ENCODE measurements around the gene HDHD2.
A peak's percentile ranks its signal among the peaks of the same experiment; 100 is the strongest.
"Not testable (repeated sequence)": the region's sequence is repeated elsewhere in the genome, so short reads cannot be mapped to it uniquely, and the experiment has no call there.

HDHD2 gene

GRCh38 chr18:47150029-47150823 is at the start of gene HDHD2:
HDHD2 (minus strand) TSS chr18:47150500; CDS start chr18:47136439, 14,061 bp downstream.
- Histone ChIP-seq H3K4me1 (ENCODE audit: control insufficient read depth, low read depth, low read length) (peaks cover 13% of the 10 kb centered on the region), H3K36me3 (ENCODE audit: control insufficient read depth, low read depth, low read length) (peaks cover 12% of the 10 kb centered on the region), H3K27ac (ENCODE audit: low read length) (peak within 1 kb of the TSS; percentile 55), H3K9me3 (ENCODE audit: control insufficient read depth, low read depth, low read length) (no peaks in the 10 kb centered on the region), H3K27me3 (ENCODE audit: control insufficient read depth, insufficient read depth, low read length) (no peaks in the 10 kb centered on the region), H3K4me3 (ENCODE audit: low read length) (peak within 1 kb of the TSS; percentile 96), H3K9ac (ENCODE audit: low read length) (peak within 1 kb of the TSS; percentile 80)

GRCh38 chr18:47195961-47196360 is 45.7 kb upstream of the HDHD2 start:
- not testable (repeated sequence) for H3K27ac ChIP-seq (ENCODE audit: low read length); H3K4me1 ChIP-seq (ENCODE audit: control insufficient read depth, low read depth, low read length)

GRCh38 chr18:47191961-47192360 is 41.7 kb upstream of the HDHD2 start:
- no peak overlapping the region for H3K4me3 ChIP-seq (ENCODE audit: low read length)
- H3K36me3 ChIP-seq (ENCODE audit: control insufficient read depth, low read depth, low read length): no peaks in the 10 kb centered on the region
- H3K9me3 ChIP-seq (ENCODE audit: control insufficient read depth, low read depth, low read length): no peaks in the 10 kb centered on the region
- no peak overlapping the region for H3K9ac ChIP-seq (ENCODE audit: low read length)
- no peak overlapping the region for H3K27ac ChIP-seq (ENCODE audit: low read length)
- no peaks in the 10 kb centered on the region for H3K27me3 ChIP-seq (ENCODE audit: control insufficient read depth, insufficient read depth, low read length)
- H3K4me1 ChIP-seq (ENCODE audit: control insufficient read depth, low read depth, low read length): no peaks in the 10 kb centered on the region

More at GRCh38 chr18:47195961-47196360, 45.7 kb upstream of the HDHD2 start:
- H3K36me3 ChIP-seq (ENCODE audit: control insufficient read depth, low read depth, low read length); H3K9me3 ChIP-seq (ENCODE audit: control insufficient read depth, low read depth, low read length); H3K4me3 ChIP-seq (ENCODE audit: low read length); H3K9ac ChIP-seq (ENCODE audit: low read length); H3K27me3 ChIP-seq (ENCODE audit: control insufficient read depth, insufficient read depth, low read length): not testable (repeated sequence)

- no peak overlapping the region for H3K27ac ChIP-seq (ENCODE audit: low read length)
- no peaks in the 10 kb centered on the region for H3K36me3 ChIP-seq (ENCODE audit: control insufficient read depth, low read depth, low read length)
- peaks cover 7% of the 10 kb centered on the region for H3K9me3 ChIP-seq (ENCODE audit: control insufficient read depth, low read depth, low read length)
- H3K4me3 ChIP-seq (ENCODE audit: low read length): no peak overlapping the region
- H3K27me3 ChIP-seq (ENCODE audit: control insufficient read depth, insufficient read depth, low read length): no peaks in the 10 kb centered on the region
- no peaks in the 10 kb centered on the region for H3K4me1 ChIP-seq (ENCODE audit: control insufficient read depth, low read depth, low read length)
- H3K9ac ChIP-seq (ENCODE audit: low read length): no peak overlapping the region
These were observed 37.4 kb upstream of the HDHD2 start for GRCh38 chr18:47187721-47188120.

GRCh38 chr18:47184419-47185050 is 34.2 kb upstream of the HDHD2 start:
- H3K4me3 ChIP-seq (ENCODE audit: low read length): no peak overlapping the region
- no peak overlapping the region for H3K27ac ChIP-seq (ENCODE audit: low read length)
- H3K9ac ChIP-seq (ENCODE audit: low read length): no peak overlapping the region
- peaks cover 7% of the 10 kb centered on the region for H3K9me3 ChIP-seq (ENCODE audit: control insufficient read depth, low read depth, low read length)
- no peaks in the 10 kb centered on the region for H3K4me1 ChIP-seq (ENCODE audit: control insufficient read depth, low read depth, low read length)
- no peaks in the 10 kb centered on the region for H3K27me3 ChIP-seq (ENCODE audit: control insufficient read depth, insufficient read depth, low read length)
- H3K36me3 ChIP-seq (ENCODE audit: control insufficient read depth, low read depth, low read length): no peaks in the 10 kb centered on the region

- not testable (repeated sequence) for H3K27me3 ChIP-seq (ENCODE audit: control insufficient read depth, insufficient read depth, low read length); H3K36me3 ChIP-seq (ENCODE audit: control insufficient read depth, low read depth, low read length); H3K4me1 ChIP-seq (ENCODE audit: control insufficient read depth, low read depth, low read length); H3K4me3 ChIP-seq (ENCODE audit: low read length); H3K9ac ChIP-seq (ENCODE audit: low read length); H3K9me3 ChIP-seq (ENCODE audit: control insufficient read depth, low read depth, low read length); H3K27ac ChIP-seq (ENCODE audit: low read length)
These were observed 31.9 kb upstream of the HDHD2 start for GRCh38 chr18:47182156-47182555.

GRCh38 chr18:47180765-47181164 is 30.5 kb upstream of the HDHD2 start:
- Histone ChIP-seq H3K27me3 (ENCODE audit: control insufficient read depth, insufficient read depth, low read length) (no peaks in the 10 kb centered on the region), H3K4me1 (ENCODE audit: control insufficient read depth, low read depth, low read length) (no peaks in the 10 kb centered on the region), H3K4me3 (ENCODE audit: low read length) (no peak overlapping the region), H3K27ac (ENCODE audit: low read length) (no peak overlapping the region), H3K9ac (ENCODE audit: low read length) (no peak overlapping the region), H3K36me3 (ENCODE audit: control insufficient read depth, low read depth, low read length) (no peaks in the 10 kb centered on the region), H3K9me3 (ENCODE audit: control insufficient read depth, low read depth, low read length) (peaks cover 7% of the 10 kb centered on the region)

GRCh38 chr18:47179520-47179919 is 29.2 kb upstream of the HDHD2 start:
- Histone ChIP-seq H3K36me3 (ENCODE audit: control insufficient read depth, low read depth, low read length) (no peaks in the 10 kb centered on the region), H3K9me3 (ENCODE audit: control insufficient read depth, low read depth, low read length) (no peaks in the 10 kb centered on the region), H3K9ac (ENCODE audit: low read length) (no peak overlapping the region), H3K4me1 (ENCODE audit: control insufficient read depth, low read depth, low read length) (peaks cover 7% of the 10 kb centered on the region), H3K27me3 (ENCODE audit: control insufficient read depth, insufficient read depth, low read length) (no peaks in the 10 kb centered on the region), H3K27ac (ENCODE audit: low read length) (no peak overlapping the region), H3K4me3 (ENCODE audit: low read length) (no peak overlapping the region)

GRCh38 chr18:47175898-47176575 is 25.7 kb upstream of the HDHD2 start, which contains the start of gene IER3IP1:
IER3IP1 (minus strand) TSS chr18:47176364; CDS start chr18:47176277, 87 bp downstream.
- peak within 1 kb of the TSS; percentile 6 for H3K27ac ChIP-seq (ENCODE audit: low read length)
- peak within 1 kb of the TSS; percentile 84 for H3K9ac ChIP-seq (ENCODE audit: low read length)
- no peaks in the 10 kb centered on the region for H3K27me3 ChIP-seq (ENCODE audit: control insufficient read depth, insufficient read depth, low read length)
- H3K9me3 ChIP-seq (ENCODE audit: control insufficient read depth, low read depth, low read length): no peaks in the 10 kb centered on the region
- peak within 1 kb of the TSS; percentile 90 for H3K4me3 ChIP-seq (ENCODE audit: low read length)
- peaks cover 7% of the 10 kb centered on the region for H3K4me1 ChIP-seq (ENCODE audit: control insufficient read depth, low read depth, low read length)
- no peaks in the 10 kb centered on the region for H3K36me3 ChIP-seq (ENCODE audit: control insufficient read depth, low read depth, low read length)

- no peaks in the 10 kb centered on the region for H3K27me3 ChIP-seq (ENCODE audit: control insufficient read depth, insufficient read depth, low read length)
- no peaks in the 10 kb centered on the region for H3K9me3 ChIP-seq (ENCODE audit: control insufficient read depth, low read depth, low read length)
- H3K27ac ChIP-seq (ENCODE audit: low read length): peak overlapping the region; percentile 6
- H3K4me3 ChIP-seq (ENCODE audit: low read length): peak overlapping the region; percentile 90
- peak overlapping the region; percentile 84 for H3K9ac ChIP-seq (ENCODE audit: low read length)
- no peaks in the 10 kb centered on the region for H3K36me3 ChIP-seq (ENCODE audit: control insufficient read depth, low read depth, low read length)
- peaks cover 7% of the 10 kb centered on the region for H3K4me1 ChIP-seq (ENCODE audit: control insufficient read depth, low read depth, low read length)
These were observed 25.1 kb upstream of the HDHD2 start for GRCh38 chr18:47175283-47175897.

GRCh38 chr18:47174545-47175116 is 24.3 kb upstream of the HDHD2 start:
- Histone ChIP-seq H3K4me3 (ENCODE audit: low read length) (peak overlapping the region; percentile 90), H3K9ac (ENCODE audit: low read length) (no peak overlapping the region), H3K27ac (ENCODE audit: low read length) (no peak overlapping the region), H3K9me3 (ENCODE audit: control insufficient read depth, low read depth, low read length) (no peaks in the 10 kb centered on the region), H3K36me3 (ENCODE audit: control insufficient read depth, low read depth, low read length) (no peaks in the 10 kb centered on the region), H3K4me1 (ENCODE audit: control insufficient read depth, low read depth, low read length) (peaks cover 7% of the 10 kb centered on the region), H3K27me3 (ENCODE audit: control insufficient read depth, insufficient read depth, low read length) (no peaks in the 10 kb centered on the region)
